GM11168 (cell line): ENCODE data around the gene COL12A1.

Source experiments
- in situ Hi-C: fragments of 300-500 bp; cut with MboI; formaldehyde crosslinking; loops from one replicate; pipeline ENCODE4 v1.12.0; 2022; ENCODE audit warnings: low sequenced_read_pairs; ENCODE audit not compliant: unreplicated experiment

Gene COL12A1

GRCh38 chr6:75205776-75206575, at the start of gene COL12A1:
Gene COL12A1 (minus strand): TSS chr6:75206053. CDS start chr6:75202792, 3,261 bp downstream.
- in situ Hi-C loops = loop anchor here (25.0 kb wide), 2 partner anchors 1119 to 1244 kb away; no protein-coding TSS in a partner anchor

GRCh38 chr6:75250552-75250951, 44.7 kb upstream of the COL12A1 start:
- in situ Hi-C loops = no loop called here

- in situ Hi-C loops = loop anchor here (25.0 kb wide), 1 partner anchor 1513 kb away; no protein-coding TSS in a partner anchor
Measured at GRCh38 chr6:75249837-75250236, 44.0 kb upstream of the COL12A1 start.

GRCh38 chr6:75246386-75246785, 40.5 kb upstream of the COL12A1 start:
- in situ Hi-C loops = loop anchor here (25.0 kb wide), 1 partner anchor 1509 kb away; no protein-coding TSS in a partner anchor

GRCh38 chr6:75244063-75244584, 38.3 kb upstream of the COL12A1 start:
- in situ Hi-C loops = loop anchor here (25.0 kb wide), 1 partner anchor 1507 kb away; no protein-coding TSS in a partner anchor

GRCh38 chr6:75243333-75244062, 37.6 kb upstream of the COL12A1 start, which contains the start of gene COX7A2:
Gene COX7A2 (minus strand): TSS chr6:75243801. CDS start chr6:75243734, 67 bp downstream.
- in situ Hi-C loops = loop anchor here (25.0 kb wide), 1 partner anchor 1506 kb away; no protein-coding TSS in a partner anchor

GRCh38 chr6:75236630-75237029, 30.8 kb upstream of the COL12A1 start:
- in situ Hi-C loops = loop anchor here (25.0 kb wide), 1 partner anchor 1499 kb away; no protein-coding TSS in a partner anchor

- in situ Hi-C loops = loop anchor here (25.0 kb wide), 1 partner anchor 1498 kb away; no protein-coding TSS in a partner anchor
Measured at GRCh38 chr6:75235271-75235670, 29.4 kb upstream of the COL12A1 start.

GRCh38 chr6:75234126-75234865, 28.4 kb upstream of the COL12A1 start:
- in situ Hi-C loops = loop anchor here (25.0 kb wide), 1 partner anchor 1497 kb away; no protein-coding TSS in a partner anchor

- in situ Hi-C loops = loop anchor here (25.0 kb wide), 1 partner anchor 1496 kb away; no protein-coding TSS in a partner anchor
Measured at GRCh38 chr6:75233092-75233615, 27.3 kb upstream of the COL12A1 start.

- in situ Hi-C loops = loop anchor here (25.0 kb wide), 1 partner anchor 1493 kb away; no protein-coding TSS in a partner anchor
Measured at GRCh38 chr6:75230484-75231325, 24.9 kb upstream of the COL12A1 start.

- in situ Hi-C loops = loop anchor here (25.0 kb wide), 2 partner anchors 1137 to 1262 kb away; no protein-coding TSS in a partner anchor
Measured at GRCh38 chr6:75224303-75224926, 18.6 kb upstream of the COL12A1 start.

GRCh38 chr6:75223428-75223827, 17.6 kb upstream of the COL12A1 start:
- in situ Hi-C loops = loop anchor here (25.0 kb wide), 2 partner anchors 1136 to 1261 kb away; no protein-coding TSS in a partner anchor

- in situ Hi-C loops = loop anchor here (25.0 kb wide), 2 partner anchors 1135 to 1260 kb away; no protein-coding TSS in a partner anchor
Measured at GRCh38 chr6:75222261-75222660, 16.4 kb upstream of the COL12A1 start.

- in situ Hi-C loops = loop anchor here (25.0 kb wide), 2 partner anchors 1134 to 1259 kb away; no protein-coding TSS in a partner anchor
Measured at GRCh38 chr6:75221116-75221515, 15.3 kb upstream of the COL12A1 start.

GRCh38 chr6:75220357-75220756, 14.5 kb upstream of the COL12A1 start:
- in situ Hi-C loops = loop anchor here (25.0 kb wide), 2 partner anchors 1133 to 1258 kb away; no protein-coding TSS in a partner anchor

GRCh38 chr6:75219263-75219662, 13.4 kb upstream of the COL12A1 start:
- in situ Hi-C loops = loop anchor here (25.0 kb wide), 2 partner anchors 1132 to 1257 kb away; no protein-coding TSS in a partner anchor
